HUES48 (cell line): ENCODE data around the gene HRNR.

Experiments used
- H3K27ac ChIP-seq: one replicate; pipeline ENCODE4 v1.7.0; 2013; ENCODE audit warnings: low read depth, low read length, inconsistent platforms
- H3K27me3 ChIP-seq: 2 replicates; pipeline ENCODE4 v1.6.1; 2013; ENCODE audit warnings: mild to moderate bottlenecking, low read length; ENCODE audit not compliant: control insufficient read depth, insufficient read depth
- H3K36me3 ChIP-seq: 2 replicates; pipeline ENCODE4 v1.6.1; 2013; ENCODE audit warnings: low read length; ENCODE audit not compliant: control insufficient read depth, insufficient read depth
- H3K4me1 ChIP-seq: 2 replicates; pipeline ENCODE4 v1.6.1; 2013; ENCODE audit warnings: mild to moderate bottlenecking, low read length; ENCODE audit not compliant: control insufficient read depth, insufficient read depth
- H3K4me3 ChIP-seq: 2 replicates; pipeline ENCODE4 v1.5.1; 2013; ENCODE audit warnings: mild to moderate bottlenecking, low read depth, low read length
- H3K9ac ChIP-seq: 2 replicates; pipeline ENCODE4 v1.6.1; 2013; ENCODE audit warnings: mild to moderate bottlenecking, low read depth, low read length, moderate library complexity
- H3K9me3 ChIP-seq: 2 replicates; pipeline ENCODE4 v1.6.1; 2013; ENCODE audit warnings: low read length; ENCODE audit not compliant: control insufficient read depth, insufficient read depth

HRNR gene

DNA sequence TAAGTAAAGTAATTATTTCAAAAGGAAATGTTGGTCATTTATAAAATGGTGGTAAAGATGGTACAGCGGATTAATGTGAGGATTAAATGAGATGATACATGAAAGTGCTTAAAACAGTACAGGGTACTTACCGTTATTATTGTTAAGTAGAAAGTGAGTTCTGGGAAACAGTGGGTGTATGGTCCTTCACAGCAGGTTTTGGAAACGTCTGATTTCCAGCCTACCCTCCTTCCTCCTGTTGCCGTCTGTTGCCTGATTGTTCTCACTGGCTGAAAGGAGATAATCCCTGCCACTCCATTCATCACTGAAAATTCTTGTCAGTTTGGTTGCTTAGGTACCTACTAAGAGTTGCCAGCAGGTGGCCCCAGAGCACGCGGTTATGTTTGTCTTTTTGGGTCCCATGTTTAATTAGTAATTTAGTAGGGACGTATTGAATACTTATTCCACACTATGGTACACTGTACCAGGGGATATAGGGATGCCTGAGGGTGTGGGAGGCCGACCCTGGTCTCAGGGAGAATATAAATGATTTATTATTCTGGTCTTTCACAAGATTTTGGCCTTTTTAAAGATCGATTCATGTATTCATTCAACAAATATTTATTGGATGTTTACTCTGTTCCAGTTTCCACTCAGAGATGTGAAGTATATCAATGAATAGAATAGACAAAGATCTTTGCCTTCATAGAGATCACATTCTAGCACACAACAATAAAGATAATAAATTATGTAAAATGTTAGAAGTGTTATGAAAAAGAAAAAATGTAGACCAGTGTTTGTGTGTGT is 34.1 kb downstream of the HRNR start:
- Histone ChIP-seq H3K27ac (no peak overlapping the region), H3K4me1 (no peaks in the 10 kb centered on the region), H3K36me3 (no peaks in the 10 kb centered on the region), H3K9me3 (peaks cover 24% of the 10 kb centered on the region), H3K4me3 (peak overlapping the region; percentile 9; the same call in 1 of the 2 replicates), H3K9ac (no peak overlapping the region), H3K27me3 (no peaks in the 10 kb centered on the region)

DNA sequence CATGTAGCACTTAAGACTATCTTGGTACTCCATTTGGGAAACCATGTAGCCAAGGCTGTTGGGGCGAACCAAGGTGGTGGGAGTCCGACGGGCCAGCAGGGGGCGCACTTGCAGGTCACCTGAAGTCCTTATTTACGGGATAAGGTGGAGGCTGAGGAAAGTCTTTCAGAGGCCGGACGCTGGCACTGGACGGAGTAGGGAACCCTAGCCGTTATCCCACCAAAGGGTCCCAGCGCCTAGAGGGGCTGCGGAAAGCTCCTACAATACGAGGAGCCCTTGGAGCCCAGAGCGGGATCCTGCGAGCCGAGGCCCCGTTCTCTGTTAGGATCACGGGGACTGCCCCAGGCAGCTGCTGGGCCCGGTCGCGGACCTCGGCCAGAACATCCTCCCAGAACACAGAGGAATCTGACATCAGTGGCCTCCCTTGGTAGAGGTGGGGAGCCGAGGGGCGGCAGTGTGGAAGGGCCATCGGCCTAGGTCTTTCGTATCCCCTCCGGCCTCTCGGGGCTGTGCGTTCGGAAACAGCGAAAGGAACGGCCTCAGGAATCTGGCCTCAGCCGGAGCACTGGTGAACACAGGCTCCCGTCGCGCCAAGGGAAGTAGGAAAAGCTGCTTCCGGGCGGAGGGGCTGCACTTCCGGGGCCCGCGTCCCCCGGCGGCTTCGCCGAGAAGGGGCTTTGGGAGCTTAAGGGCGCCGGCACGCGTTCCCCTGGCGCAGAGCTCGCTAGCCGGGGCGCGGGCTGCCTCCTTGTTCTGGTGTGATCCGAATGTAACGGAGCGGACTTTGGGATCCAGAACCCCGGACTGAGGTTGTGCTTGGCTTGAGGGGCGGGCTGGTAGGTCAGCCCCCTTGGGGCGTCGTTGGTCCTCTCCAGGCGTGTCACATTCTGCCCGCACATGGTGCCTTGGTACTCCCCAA is 35.1 kb downstream of the HRNR start:
- Histone ChIP-seq H3K4me1 (no peaks in the 10 kb centered on the region), H3K9ac (no peak overlapping the region), H3K27me3 (no peaks in the 10 kb centered on the region), H3K4me3 (peak overlapping the region; percentile 9; the same call in 1 of the 2 replicates), H3K9me3 (peaks cover 21% of the 10 kb centered on the region), H3K27ac (no peak overlapping the region), H3K36me3 (no peaks in the 10 kb centered on the region)

DNA sequence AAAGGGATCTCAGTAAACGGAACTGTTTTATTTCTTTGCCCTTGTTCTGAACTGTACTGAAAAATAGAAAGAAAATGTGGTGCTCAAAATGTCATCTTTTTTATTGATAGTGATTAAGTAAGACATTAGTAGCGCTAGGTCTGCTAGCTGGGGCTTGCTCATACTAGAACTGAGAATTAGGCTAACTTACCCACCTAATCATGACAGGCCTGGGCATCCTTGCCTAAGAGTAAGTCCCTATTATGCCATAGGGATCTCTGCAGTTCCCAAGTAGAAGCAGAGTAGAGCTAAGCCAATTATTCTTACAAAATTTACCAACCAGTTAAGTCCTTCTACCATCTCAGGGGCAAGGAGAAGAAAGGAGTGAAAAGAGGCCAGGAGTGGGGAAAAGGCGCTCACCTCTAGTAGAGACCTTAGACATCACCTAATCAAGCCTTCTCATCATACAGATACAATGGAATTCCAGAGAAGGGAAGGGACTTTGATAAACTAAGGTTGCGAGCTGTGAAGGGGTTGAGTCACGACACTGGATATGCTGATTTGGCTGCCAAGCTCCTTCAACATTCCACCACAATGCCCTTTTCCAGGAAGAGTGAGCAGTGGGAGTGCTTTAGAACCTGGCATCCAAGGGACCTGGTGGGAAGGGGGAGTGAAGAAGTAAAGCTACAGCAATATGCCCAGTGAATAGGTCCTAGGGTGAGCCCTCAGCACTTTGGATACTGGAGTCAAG is 37.3 kb downstream of the HRNR start:
- Histone ChIP-seq H3K4me3 (no peak overlapping the region), H3K9ac (no peak overlapping the region), H3K36me3 (no peaks in the 10 kb centered on the region), H3K9me3 (peaks cover 7% of the 10 kb centered on the region; the same call in 1 of the 2 replicates), H3K27ac (no peak overlapping the region), H3K27me3 (no peaks in the 10 kb centered on the region), H3K4me1 (no peaks in the 10 kb centered on the region)

DNA sequence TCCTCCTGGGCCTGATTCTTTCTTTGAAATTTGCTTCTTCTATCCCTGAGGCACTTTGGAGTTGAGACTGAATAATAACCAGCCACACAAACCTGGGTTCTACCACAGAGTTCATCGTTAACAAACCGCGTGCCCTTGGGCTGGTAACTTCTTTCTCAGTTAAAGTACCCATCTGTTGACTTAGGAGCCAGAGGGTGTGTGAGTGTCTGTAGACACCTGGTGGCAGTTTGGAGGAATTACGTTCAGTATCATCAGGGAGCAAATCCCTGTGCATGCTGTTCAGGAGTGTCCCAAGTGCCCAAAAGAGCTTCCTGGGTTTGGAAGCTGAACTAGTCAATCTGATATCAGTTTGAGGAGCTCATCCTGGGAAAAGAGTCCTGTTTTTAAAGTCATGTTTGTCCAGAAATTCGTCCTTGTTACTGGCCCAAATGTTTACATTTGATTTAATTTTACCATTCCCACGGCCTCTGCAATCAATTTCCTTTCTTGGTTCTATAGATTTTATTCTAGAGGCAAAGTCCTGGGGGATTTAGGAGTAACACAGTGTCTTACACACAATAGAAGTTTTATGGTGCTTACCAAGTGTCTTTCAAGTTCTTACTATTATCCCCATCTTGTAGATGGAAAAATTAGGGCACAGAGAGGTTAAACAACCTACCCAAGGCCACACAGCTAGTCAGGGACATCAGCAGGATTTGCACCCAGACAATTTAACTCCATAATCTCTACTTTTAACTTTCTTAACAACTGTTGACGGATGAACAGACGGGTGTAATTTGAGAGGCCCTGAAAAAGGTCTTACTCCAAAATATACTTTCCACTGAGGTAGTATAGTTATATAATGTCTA is 38.2 kb downstream of the HRNR start:
- Histone ChIP-seq H3K9ac (no peak overlapping the region), H3K27ac (no peak overlapping the region), H3K36me3 (no peaks in the 10 kb centered on the region), H3K4me3 (no peak overlapping the region), H3K9me3 (0 out of 2 replicates have a peak, but pooled peaks cover 3% of the 10 kb centered on the region), H3K27me3 (no peaks in the 10 kb centered on the region), H3K4me1 (no peaks in the 10 kb centered on the region)

DNA sequence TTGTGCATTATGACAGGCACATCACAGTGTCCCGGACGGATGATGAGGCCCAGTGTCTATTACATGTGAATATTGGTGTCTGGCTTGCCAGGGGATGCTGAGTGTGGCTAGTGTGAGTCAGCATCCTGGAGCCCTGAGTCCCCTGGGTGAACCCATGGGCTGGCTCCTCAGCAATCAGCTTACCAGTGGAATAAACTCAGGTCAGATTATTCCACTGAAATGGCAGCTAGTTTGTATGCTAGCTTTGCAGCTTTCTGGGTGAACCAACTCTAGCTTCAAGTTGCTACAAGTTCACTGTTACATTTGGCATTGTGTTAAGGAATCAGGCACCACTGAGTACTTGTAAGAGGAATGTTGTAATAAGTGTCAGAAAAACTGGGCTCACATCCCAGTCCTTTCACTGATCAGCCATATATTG is 41.0 kb downstream of the HRNR start:
- Histone ChIP-seq H3K9ac (no peak overlapping the region), H3K4me3 (no peak overlapping the region), H3K27me3 (no peaks in the 10 kb centered on the region), H3K36me3 (no peaks in the 10 kb centered on the region), H3K27ac (no peak overlapping the region), H3K9me3 (peaks cover 7% of the 10 kb centered on the region; the same call in 1 of the 2 replicates), H3K4me1 (no peaks in the 10 kb centered on the region)

DNA sequence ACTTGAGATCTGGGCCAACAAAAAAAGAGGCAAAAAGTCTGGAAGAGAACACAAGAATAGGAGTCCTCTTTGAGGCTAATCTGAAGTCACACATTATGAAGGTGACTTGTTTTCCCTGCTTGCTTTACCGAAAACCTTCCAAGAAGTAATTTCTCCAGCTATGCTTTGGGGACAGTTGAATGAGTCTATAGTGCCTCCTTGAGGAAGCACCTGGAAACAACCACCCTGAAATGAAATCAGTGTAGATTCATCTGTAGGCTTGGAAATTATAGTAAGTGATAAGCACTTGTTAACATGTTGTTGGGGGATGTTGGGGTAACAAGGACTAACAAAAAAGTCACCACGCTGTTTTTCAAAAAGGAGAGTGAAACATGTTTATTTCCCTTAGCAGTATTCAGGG is 41.6 kb downstream of the HRNR start:
- no peak overlapping the region for H3K4me3 ChIP-seq
- H3K4me1 ChIP-seq, result no peaks in the 10 kb centered on the region
- no peaks in the 10 kb centered on the region for H3K36me3 ChIP-seq
- no peak overlapping the region for H3K27ac ChIP-seq
- H3K9me3 ChIP-seq, result peaks cover 7% of the 10 kb centered on the region; the same call in 1 of the 2 replicates
- no peaks in the 10 kb centered on the region for H3K27me3 ChIP-seq
- H3K9ac ChIP-seq, result no peak overlapping the region

DNA sequence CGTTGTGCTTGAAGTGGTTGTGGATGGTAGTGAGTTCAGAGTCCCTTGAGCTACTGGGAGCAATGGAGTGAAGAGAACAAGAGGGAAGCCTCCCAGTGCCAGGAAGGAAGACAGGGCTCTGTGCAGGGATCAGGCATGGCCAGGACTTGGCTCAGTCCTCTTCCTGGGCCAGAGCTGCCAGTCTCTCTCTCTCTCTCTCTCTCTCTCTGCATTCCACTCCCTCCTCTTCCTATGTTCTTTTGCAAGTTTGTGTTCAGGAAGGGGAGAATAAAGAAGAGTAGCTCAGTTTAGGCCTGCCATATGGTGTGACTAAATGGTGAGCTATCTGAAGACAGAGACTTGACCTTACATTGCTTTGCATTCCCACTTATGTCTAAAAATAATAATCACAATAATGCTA is 44.4 kb downstream of the HRNR start:
- H3K27me3 ChIP-seq, result no peaks in the 10 kb centered on the region
- no peaks in the 10 kb centered on the region for H3K4me1 ChIP-seq
- H3K27ac ChIP-seq, result no peak overlapping the region
- H3K4me3 ChIP-seq, result no peak overlapping the region
- H3K36me3 ChIP-seq, result no peaks in the 10 kb centered on the region
- H3K9ac ChIP-seq, result no peak overlapping the region
- peaks cover 7% of the 10 kb centered on the region; the same call in 1 of the 2 replicates for H3K9me3 ChIP-seq

DNA sequence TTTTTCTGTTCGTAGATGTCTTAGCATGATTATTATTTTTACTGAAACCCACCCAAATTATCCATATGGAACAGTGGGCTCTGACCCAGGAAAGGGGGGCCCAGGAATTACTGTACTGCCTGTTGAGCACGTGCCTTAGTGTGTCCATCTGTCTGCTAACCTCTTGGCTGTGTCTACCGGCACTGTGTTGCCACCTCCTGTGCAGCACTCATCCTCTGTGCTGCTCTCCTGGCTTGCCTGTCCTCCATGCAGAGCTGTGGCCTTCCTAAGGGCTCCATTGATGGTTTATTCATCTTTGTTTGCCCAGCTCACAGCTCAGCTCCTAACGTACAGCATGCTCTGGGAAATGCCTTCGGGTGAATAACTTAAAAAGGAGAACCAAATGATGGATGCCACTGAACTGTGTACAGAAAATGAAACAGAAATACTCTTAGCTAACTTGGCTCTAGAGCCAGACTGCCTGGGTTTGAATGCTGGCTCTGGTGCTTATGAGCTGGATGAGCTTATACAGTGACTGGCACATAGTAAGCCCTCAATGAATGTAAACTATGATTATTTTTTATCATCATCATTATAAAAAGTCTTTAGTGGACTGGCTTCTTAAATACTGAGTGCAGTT is 53.6 kb downstream of the HRNR start:
- no peak overlapping the region for H3K4me3 ChIP-seq
- H3K9ac ChIP-seq, result no peak overlapping the region
- peaks cover 22% of the 10 kb centered on the region for H3K9me3 ChIP-seq
- H3K36me3 ChIP-seq, result no peaks in the 10 kb centered on the region
- no peaks in the 10 kb centered on the region for H3K27me3 ChIP-seq
- H3K27ac ChIP-seq, result no peak overlapping the region
- no peaks in the 10 kb centered on the region for H3K4me1 ChIP-seq

DNA sequence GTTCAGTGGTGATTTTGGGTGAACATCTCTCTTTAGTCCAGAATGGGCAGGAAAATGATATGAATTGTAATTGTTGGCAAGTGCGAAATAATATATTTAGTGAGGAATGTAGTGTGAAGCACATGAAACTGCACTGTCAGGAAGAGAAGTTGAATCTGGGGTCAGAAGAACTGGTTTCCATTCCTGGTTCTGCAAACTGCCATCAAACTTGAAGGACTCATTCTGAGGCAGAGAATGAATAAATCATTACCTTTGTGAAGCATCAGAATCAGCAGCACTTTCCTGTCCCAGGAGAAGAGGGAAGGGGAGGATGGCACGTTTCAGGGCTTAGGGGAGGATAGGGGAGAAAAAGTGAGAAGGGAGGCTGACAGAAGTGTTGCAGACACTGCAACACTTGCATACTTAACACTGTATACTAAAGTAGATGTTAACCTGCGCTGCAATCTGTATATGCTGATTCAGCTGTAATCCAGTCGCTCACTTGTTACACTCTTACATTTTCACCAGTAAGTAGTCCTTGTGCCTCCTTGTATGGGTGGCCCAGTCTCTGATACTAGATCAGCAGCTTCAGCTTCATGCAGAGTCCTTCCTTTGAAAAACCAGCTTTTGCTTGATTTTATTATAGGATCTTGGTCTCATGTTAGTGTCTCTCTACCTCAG is 54.5 kb downstream of the HRNR start:
- H3K27ac ChIP-seq, result no peak overlapping the region
- H3K4me1 ChIP-seq, result no peaks in the 10 kb centered on the region
- no peak overlapping the region for H3K4me3 ChIP-seq
- no peaks in the 10 kb centered on the region for H3K27me3 ChIP-seq
- no peak overlapping the region for H3K9ac ChIP-seq
- no peaks in the 10 kb centered on the region for H3K36me3 ChIP-seq
- H3K9me3 ChIP-seq, result peaks cover 30% of the 10 kb centered on the region
